C4-2B (cell line): ENCODE data around the gene SERPINB10.
A peak's percentile ranks its signal among the peaks of the same experiment; 100 is the strongest.

ENCODE experiments used
- H3K27ac ChIP-seq: fragments of 450-650 bp; 2 replicates; pipeline ENCODE4 v1.5.1; 2017
- CTCF ChIP-seq: fragments of 450-650 bp; conservative IDR thresholded peaks from 2 replicates; pipeline ENCODE4 v1.5.1; 2017; ENCODE audit warnings: mild to moderate bottlenecking
- ZFX ChIP-seq: fragments of 450-650 bp; IDR thresholded peaks from 2 replicates; pipeline ENCODE4 v1.6.1; 2017

Gene SERPINB10

GRCh38 chr18:63949068-63949737 lies 41.4 kb downstream of the SERPINB10 start, which contains the start of gene HMSD:
HMSD (plus strand) TSS chr18:63949301; CDS start chr18:63953456, 4,155 bp downstream.
- no peak within 1 kb of the TSS for H3K27ac ChIP-seq
- peak; percentile 42 for TF ChIP-seq CTCF
- TF ChIP-seq ZFX = no peak

- no peak for TF ChIP-seq ZFX
- peak; percentile 11 for TF ChIP-seq CTCF
- H3K27ac ChIP-seq = no peak overlapping the region
Measured at GRCh38 chr18:63951302-63951705, 43.5 kb downstream of the SERPINB10 start.

- no peak for TF ChIP-seq ZFX
- TF ChIP-seq CTCF = no peak
- H3K27ac ChIP-seq = no peak overlapping the region
Measured at GRCh38 chr18:63953811-63954210, 46.1 kb downstream of the SERPINB10 start.

- TF ChIP-seq ZFX = no peak
- no peak for TF ChIP-seq CTCF
Measured at GRCh38 chr18:63956755-63957154, 49.0 kb downstream of the SERPINB10 start.

GRCh38 chr18:63960891-63961290 lies 53.1 kb downstream of the SERPINB10 start:
- no peak for TF ChIP-seq CTCF
- no peak for TF ChIP-seq ZFX
- no peak overlapping the region for H3K27ac ChIP-seq

More at GRCh38 chr18:63956755-63957154, 49.0 kb downstream of the SERPINB10 start:
- H3K27ac ChIP-seq = no peak overlapping the region

- H3K27ac ChIP-seq = no peak overlapping the region
- TF ChIP-seq CTCF (no peak), ZFX (no peak)
Measured at GRCh38 chr18:63961435-63961980, 53.8 kb downstream of the SERPINB10 start.

- no peak overlapping the region for H3K27ac ChIP-seq
- TF ChIP-seq ZFX (no peak), CTCF (no peak)
Measured at GRCh38 chr18:63962137-63962536, 54.4 kb downstream of the SERPINB10 start.
